H1 (cell line): ENCODE measurements around the gene MNX1. TPM values are rescaled to one million over a fixed set of nuclear protein-coding genes. Genes with fewer than 3 reads are reported as not detected.

ENCODE experiments used
- BACH1 ChIP-seq: IDR thresholded peaks from 2 replicates; pipeline ENCODE4 v1.6.1; 2012; ENCODE audit warnings: low read length, improper control_type of control experiment
- BCL11A ChIP-seq, 2 experiments: IDR thresholded peaks; one replicate each; pipeline ENCODE4 v1.6.1; 2011; ENCODE audit warnings: low read depth in 2 of 2, low read length in 2 of 2, mild to moderate bottlenecking in 2 of 2
- EGR1 ChIP-seq: IDR thresholded peaks from 2 replicates; pipeline ENCODE4 v1.6.1; 2011; ENCODE audit warnings: low read depth, low read length, borderline replicate concordance
- KDM5A ChIP-seq: fragments of 200-600 bp; IDR thresholded peaks from 2 replicates; pipeline ENCODE4 v1.7.1; 2012; ENCODE audit warnings: mild to moderate bottlenecking, low read length, inconsistent platforms, mixed read lengths
- SAP30 ChIP-seq: fragments of 300-600 bp; sonication (generic); IDR thresholded peaks from 2 replicates; pipeline ENCODE4 v1.7.1; 2012; ENCODE audit warnings: low read length, moderate library complexity, mild to moderate bottlenecking, inconsistent platforms; ENCODE audit not compliant: insufficient read depth, insufficient replicate concordance
- SP2 ChIP-seq: IDR thresholded peaks from 2 replicates; pipeline ENCODE4 v1.6.1; 2012; ENCODE audit warnings: mild to moderate bottlenecking, low read length, inconsistent platforms
- SP4 ChIP-seq: IDR thresholded peaks from 2 replicates; pipeline ENCODE4 v1.6.1; 2012; ENCODE audit warnings: low read length, inconsistent platforms
- TAF1 ChIP-seq: IDR thresholded peaks from 2 replicates; pipeline ENCODE4 v1.6.1; 2011; ENCODE audit warnings: mild to moderate bottlenecking, low read depth, low read length
- polyA plus RNA-seq, 7 experiments: library from polyadenylated mRNA; depleted of rRNA in 3 of 7; stranded (reverse) in 5 of 7; unstranded in 2 of 7; fragments of >200 nt in 5 of 7; fragments of 200-250 nt in 2 of 7; gene quantifications; 1 replicate in 5 of 7; 2 replicates in 1 of 7; 4 replicates in 1 of 7; pipeline versions ENCODE4 v1.2.1 to v1.2.3, GENCODE V29; 2011 to 2013; ENCODE audit warnings: missing spikeins in 2 of 7, mixed read lengths in 2 of 7
- total RNA-seq: library from RNA; stranded (reverse); fragmentation: NEBNext Ultra II Directional; extraction: Animal tissue kit (Norgen Biotek cat#: 25700); gene quantifications from 2 replicates; pipeline ENCODE4 v1.2.1, GENCODE V29; 2021

Gene MNX1
- total and polyA plus RNA-seq, 2 of the 8 experiments (the other 6 are each of a cell fraction or from before 2014, with no cell fraction given): 0.39 TPM; not detected in 1

DNA sequence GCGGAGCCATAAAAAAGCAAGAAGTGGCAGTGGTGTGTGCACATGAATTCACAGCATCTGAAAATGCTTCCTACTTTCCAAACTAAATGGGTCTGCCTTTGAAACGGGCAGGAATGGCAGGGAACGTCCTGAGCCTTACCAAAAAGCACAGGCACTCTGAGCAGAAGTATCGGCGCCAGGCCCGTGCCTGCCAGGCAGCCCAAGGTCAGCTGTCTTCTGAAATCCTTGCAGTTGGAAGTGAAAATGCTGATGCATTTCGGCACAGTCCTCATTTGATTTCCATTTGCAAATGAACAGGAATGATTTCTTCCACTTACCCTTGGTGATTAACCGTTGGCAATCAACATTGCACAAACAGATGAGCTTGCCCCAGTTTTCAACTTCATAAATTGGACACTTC, 47.6 kb upstream of the MNX1 start (continued):
- TF ChIP-seq SAP30 (no peak), SP2 (no peak), BCL11A (IDR thresholded peaks at IDR 0.05; ENCODE audit: low read depth in 2 of 2, low read length in 2 of 2) (no peak), TAF1 (no peak), SP4 (no peak), KDM5A (no peak), EGR1 (no peak), BACH1 (no peak)
